EH (cell line): ENCODE results near the gene DEFB112.

Experiments used
- DNase-seq: peaks from one replicate; pipeline ENCODE4 v3.0.0-alpha.2; 2015; ENCODE audit warnings: low read depth

DEFB112 gene, protein sequence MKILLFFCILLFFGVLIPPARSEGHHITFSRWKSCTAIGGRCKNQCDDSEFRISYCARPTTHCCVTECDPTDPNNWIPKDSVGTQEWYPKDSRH

DNA sequence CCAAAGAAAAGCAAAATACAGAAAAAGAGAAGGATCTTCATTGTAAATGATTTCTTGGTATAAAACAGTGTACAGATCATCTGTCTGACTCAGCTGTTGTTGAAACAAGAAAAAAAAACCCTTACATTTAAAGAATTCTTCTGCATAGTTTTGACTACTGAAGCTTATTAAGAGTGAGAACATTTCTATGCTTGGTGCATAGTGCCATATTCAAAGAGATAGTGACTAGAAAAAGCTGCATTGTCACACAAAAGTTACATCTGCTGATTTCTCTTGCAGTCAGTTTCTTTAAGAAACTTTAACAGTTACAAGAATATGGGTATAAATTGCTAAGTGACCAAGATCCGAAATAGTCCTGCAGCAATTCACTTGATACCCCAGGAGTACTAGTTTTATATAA lies at the start of gene DEFB112:
Gene DEFB112, minus strand, starts transcription at position 101 of the 400 bp plus-strand sequence. Its CDS starts 60 bp downstream, at position 41.
- no peak for DNase-seq

DNA sequence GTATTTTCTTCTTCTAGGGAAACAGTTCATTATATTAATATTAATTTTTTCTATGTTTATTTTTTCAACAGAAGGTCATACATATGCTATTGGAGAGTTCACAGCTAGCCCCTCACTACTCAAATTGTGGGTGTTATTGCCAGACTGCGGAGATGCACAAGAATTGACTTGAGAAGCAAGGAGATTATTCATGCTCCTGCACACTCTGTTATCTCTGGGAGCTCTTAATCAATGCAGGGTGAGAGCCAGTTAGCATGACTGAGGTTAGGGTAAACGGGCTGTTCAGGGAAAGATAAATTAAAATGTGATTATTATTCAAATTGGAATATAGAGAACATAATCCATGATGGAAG lies 48.9 kb upstream of the DEFB112 start:
- DNase-seq = no peak

DNA sequence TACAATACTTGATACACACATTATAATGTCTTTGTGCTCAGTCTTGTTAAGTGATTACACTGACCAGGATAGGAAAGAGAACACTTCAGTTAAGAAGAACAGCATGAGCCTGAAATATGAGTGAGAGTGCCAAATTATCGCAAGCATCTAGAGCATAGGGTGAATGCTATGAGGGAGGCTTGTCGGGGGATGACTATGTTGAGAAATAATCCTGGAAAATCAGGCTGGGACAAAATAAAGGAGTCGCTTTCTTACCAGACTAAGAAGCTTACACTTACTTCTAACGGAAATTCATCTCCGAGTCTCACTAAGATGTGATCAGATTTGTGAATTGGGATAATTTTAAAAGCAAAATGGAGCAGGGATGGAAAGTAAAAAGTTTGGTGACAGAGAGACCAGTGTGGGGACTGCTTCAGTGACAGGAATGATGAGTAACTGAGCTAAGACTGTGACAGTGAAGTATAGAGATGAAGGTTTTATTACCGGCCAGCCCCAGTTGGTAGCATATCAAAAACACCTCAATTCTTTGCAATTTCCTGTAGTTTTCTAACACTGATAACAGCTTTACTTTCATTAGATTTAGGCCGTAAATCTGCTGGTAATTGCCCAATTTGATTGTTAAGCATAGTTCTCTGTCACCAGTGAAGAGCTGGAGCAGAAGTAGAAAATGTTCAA lies 48.4 kb upstream of the DEFB112 start:
- peak; percentile 2 for DNase-seq

DNA sequence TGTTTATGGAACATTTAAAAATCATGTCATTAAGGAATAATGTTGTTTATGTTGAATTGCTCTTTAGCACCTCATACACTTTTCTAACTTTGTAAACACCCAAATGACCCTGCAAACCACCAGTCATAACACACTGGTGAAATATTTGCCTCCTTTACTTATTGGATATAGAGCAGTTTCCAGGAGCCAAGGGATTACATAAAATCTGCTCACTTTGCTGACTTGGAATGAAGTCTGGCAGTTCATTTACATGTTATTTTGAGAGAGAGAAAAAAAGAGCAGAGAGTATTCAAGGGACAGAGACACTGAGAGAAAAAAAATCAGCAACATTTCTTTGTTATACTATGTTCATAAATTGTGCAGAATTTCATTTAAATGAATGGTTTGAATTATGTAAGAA lies 46.6 kb upstream of the DEFB112 start:
- no peak for DNase-seq

DNA sequence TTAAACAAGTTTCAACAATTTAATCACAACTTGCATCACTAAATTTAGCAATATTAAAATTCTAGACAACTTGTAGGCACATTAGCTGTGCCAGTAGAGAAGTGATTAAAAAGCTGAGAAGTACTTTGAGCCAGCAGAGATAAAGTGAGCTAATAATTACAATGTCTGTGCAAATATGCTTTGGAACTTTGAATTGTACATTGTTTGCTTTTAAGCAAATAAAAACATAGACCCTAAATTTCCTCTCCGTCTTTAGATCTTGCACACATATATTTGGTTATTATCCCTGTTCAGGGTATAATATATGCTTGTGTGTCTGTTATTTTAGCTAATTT lies 44.2 kb upstream of the DEFB112 start:
- DNase-seq = no peak

DNA sequence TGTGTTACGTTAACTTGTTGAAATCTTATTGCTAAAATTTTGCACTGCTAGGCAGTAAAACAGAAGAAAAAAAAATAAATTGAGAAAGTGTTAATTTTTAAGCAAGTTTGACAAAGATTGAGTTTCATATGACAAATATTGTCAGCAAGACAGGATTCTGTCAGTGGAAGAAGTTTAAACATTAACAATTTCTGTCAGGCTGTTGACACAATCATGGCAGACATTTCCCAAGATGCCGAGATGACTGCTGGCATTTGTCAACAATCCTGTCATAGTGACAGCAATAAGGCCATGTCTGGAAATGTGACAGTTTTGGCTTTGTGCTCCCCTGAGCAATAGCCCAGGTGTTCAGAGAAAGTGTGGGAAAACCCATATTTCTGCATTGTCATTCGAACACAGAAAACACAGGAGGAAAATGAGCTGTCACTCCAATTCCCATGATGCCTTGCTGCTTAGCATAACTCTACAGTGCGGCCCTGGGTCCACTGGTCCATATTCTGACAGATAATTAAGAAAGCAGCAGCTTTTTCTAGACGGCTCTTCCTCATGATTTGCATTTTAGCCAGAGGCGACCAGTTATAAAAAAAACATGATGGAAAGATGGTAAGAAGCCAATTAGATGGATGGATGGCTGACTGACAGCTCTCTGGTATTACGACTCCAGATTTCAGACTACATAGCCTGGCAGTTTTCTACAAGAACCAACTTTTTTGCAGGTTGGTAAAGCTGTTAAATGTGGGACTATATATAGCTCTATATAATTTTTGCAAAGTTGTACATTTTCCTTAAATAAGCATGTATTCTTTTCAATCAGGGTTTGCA lies 43.6 kb upstream of the DEFB112 start:
- no peak for DNase-seq

DNA sequence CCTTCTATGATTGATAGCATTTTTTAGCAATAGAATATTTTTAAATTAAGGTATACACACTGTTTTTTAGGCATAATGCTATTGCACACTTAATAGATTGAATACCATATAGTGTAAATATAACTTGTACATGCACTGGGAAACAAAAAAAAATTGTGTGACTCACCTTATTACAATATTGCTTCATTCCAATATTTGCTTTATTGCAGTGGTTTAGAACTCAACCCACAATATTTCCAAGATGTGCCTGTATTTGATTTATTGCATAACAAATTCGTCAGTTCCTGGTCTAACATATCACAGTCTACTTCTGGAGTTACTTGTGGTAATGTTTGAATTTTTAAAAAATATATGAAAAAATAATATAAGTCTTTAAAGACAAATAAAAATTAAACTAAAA lies 41.9 kb upstream of the DEFB112 start:
- DNase-seq = no peak

DNA sequence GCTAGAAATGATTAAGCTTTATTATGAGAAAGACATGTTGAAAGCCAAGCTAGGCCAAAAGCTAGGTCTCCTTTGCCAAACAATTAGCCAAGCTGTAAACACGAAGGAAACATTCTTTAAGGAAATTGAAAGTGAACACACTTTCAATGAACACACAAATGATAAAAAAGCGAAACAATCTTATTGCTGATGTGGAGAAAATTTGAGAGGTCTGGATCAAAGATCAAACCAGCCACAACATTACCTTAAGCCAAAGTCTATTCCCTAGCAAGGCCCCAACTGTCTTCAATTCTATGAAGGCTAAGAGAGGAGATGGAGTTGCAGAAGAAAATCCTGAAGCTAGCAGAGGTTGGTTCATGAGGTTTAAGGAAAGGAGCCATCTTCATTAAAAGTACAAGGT lies 40.2 kb upstream of the DEFB112 start:
- no peak for DNase-seq

DNA sequence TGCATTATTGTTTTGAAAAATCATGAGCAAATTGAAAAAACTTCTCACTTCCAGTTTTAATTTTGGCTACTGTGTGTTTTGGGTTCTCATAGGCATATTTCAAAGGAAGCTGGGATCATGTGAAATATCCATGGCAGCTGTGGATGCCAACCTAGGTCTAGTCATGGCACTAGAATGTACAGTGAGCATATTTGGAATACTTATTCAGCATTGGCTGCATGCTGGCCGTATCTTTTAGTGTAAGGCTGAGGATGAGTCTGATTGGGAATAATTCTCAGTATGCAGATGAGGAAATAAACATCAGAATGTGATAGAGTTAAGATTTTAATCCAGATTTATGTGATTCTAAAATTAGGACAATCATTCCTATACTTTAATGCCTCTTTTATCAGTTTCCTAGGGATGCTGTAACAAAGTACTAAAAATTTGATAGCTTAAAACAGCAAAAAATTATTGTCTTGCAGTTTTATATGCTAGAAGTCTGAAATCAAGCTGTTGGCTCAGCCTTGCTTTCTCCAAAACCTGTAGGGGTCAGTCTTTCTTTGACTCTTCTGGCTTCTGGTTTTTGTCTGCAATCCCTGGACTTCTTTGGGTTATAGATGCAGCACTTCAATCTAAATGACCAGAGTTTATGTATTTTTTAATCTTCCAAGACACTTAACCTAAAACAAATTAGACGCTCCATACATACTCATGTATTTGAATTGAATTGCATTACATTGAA lies 37.7 kb upstream of the DEFB112 start:
- peak; percentile 88 for DNase-seq

DNA sequence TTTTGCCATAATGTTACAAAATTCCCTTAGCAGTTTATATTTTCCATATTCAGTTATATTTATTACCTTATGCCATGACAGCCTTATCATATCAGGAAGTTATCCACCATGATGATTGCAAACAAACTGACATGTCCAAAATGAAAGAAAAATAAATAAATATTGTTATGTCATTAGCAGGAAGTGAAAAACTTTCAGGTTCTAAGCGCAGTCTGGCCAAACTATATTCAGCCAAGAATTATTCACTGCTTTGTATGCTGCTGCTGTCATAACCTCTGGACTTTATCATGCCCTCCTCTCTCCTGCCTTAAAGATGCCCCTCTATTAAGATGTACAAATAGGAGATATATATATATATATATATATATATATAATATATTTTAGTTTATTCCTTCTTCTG lies 27.7 kb upstream of the DEFB112 start:
- no peak for DNase-seq

DNA sequence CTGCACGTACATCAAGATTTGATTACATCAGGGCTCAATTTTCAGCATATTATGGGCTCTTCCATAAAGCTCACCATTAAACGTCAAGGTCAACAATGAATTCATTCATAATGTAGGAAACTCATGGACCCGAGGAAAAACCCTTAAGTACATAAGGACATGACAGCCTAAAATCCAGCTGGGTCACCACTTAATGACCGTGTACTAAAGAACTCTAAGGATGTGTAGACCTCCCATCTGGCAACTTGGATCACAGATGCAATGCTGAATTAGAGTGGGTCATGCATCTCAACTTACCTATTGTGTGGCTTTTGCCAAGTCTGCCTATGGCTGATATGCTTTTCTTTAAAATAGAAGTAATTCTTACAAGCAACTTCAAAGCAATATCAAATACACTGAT lies 26.7 kb upstream of the DEFB112 start:
- DNase-seq = no peak

DNA sequence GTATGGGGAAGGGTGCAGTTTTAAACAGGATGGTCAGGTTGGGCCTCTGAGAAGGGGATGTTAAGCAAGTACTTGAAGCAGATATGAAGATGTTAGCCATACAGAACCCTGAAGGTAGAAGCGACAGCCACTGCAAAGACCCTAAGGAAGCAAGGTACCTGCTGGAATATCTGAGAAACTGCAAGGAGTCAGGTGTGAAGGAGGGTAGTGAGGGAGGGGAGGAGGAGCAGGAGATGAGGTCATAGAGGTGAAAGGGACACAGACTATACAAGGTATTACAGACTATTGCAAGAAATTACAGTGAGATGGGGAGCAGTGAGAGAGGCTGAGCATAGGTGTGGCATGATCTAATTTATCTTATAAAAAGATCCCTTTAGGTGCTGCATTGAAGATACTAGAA lies 22.2 kb upstream of the DEFB112 start:
- no peak for DNase-seq

DNA sequence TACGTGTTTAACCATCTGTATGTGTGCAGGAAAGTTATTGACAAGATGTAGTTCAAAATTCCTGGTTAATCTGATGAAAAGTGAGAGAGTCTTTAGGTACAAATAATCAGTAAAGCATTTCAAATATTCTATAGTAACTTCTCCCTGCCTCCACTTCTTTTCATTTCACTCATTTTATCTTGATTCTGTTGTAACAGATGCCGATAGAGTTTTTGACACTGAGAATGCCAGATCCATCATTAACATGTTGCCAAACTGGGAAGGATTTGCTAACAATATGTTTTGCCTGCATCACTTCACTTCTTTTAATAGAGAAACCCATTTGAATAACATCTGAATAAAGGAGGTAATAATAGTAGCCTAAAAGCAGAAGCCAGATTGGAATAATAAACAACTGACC lies 20.4 kb upstream of the DEFB112 start:
- DNase-seq = no peak

DNA sequence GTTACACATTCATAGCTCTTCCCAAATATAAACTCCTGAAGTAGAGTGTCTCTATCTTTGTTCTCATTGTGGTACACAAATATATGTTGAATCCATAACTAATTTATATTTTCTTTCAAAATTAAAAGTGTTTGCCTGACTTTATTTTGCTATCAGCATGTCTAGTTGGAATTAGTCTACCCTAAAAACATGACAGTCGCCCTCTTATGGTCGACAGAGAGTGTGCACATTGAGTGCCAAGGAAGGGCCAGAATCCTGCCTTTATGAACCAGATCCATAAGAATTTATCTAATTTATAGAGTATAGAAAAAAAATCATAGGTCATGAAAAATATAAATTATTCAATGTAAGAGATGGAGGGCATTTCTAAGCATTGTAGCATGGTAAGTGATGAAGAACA lies 12.3 kb upstream of the DEFB112 start:
- DNase-seq = no peak

DNA sequence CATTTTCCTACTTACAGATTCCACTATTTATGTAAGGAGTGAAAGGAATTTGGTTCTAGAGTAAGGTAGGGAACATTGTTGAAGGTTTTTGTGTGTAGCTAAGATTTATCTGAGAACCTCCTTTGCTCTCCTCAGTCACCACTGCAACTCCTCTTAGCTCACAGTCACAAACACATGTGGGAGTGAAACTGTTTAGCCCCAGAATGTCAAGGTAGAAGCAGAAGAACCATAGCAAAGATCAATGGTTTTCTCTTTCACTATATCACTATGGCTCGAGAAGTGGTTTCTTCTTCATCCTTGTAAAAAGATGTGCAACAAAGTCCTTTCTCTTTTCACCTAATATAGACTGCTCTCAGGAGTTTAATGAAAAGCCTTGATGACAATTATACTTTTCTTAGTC lies 6.5 kb upstream of the DEFB112 start:
- no peak for DNase-seq

DNA sequence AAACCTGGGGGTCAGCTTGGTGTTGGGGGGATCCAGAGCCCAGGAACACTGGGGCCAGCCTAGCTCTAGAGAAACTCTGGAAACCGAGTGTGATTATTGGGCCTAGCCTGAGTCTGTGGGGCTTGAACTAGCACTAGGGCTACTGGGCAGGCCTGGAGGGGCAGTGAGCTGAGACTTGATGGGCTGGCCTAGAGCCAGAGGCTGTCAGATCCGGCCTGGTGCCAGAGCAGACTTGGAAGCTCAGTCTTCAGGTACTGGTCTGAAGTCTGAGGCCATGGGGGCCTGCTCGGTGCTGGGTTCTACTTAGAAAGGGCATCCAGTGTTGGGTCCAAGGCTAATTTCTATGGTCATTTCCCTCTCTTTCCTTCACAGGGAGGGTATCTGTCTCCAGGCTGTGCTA lies 2.7 kb downstream of the DEFB112 start:
- DNase-seq = no peak

DNA sequence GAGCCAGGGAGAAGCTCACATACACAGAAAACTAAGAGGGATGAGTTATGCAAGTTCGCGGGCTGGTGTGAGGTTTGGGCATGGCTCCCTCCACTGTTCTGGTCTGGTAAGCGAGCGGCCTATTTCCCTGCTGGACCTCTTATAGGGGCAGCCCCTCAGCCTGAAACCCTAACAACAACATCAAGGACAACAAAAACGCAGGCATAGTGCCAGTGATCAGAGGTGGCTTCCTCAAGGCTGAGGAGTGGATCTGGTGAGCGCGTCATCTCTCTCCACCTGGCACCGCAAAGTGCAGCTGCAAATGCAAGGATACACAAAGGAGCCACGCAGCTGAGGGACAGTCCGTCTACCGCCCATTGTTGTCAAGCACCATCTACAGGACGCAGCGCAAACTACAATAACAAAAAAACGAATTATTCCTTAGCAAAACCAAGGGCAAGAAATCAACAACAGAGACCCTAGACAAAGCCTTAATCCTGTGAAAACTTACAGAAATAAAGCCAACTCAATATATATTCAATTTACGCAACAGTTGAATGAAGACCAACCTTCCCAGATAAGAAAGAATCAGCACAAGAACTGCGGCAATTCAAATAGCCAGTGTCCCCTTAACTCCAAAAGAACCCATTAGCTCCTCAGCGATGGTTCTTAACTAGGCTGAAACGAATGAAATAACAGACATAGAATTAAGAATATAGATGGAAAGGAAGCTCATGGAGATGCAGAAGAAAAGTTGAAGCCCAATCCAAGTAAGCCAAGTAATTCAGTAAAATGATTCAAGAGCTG lies 18.8 kb downstream of the DEFB112 start:
- DNase-seq = no peak

DNA sequence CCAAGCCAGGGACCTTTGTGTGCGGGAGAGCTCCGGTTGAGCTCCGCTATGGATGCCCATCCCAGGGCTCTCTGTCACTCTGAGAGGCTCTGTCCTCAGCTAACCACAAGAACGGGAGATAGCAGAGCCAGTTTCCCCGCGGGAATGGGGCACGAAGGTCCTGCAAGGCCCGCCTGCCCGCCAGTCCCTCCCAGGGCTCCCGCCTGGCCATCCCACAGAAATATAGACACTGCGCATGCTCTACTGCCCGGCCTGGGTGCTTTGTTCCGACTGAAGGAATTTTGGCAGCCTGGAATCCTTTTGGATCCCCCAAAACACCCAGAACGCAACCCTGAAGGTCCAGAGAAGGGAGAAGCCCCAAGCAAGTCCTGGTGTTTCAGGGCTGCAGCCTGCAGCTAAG lies 19.4 kb downstream of the DEFB112 start:
- DNase-seq = no peak

DNA sequence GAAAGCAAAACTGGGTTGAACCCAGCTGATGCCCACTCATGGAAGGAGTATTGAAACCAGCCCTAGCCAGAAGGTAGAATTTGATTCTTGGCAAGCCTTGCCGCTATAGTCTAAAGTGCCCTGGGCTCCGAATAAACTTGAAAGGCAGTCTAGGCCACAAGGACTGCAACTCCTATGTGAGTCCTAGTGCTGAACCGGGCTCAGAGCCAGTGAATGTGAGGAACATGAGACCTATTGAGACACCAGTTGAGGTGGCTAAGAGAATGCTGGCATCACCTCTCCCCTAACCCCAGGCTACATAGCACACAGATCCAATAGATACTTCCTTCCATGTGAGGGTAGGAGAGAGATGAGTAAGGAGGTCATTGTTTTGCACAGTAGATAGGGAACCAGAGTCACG lies 24.5 kb downstream of the DEFB112 start:
- DNase-seq = no peak

DNA sequence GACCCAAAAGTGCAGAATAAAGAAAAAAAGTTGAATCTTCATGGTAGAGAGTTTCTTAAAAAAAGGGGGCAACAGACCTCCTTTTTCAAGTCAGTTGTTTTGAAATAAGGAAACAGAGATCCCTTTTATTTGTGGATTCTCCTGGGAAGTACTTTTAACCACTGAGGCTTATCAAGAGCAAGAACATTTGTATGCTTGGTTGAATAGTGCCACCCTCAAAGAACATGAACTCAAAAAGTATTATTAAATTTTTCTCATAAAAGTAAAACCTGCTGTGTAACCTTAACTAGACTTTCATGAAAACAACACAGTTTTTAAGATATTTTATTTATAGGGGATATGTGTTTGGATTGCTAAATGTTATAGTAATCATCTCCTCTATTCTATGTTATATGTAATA lies 27.8 kb downstream of the DEFB112 start, which contains the start of gene DEFB110:
Gene DEFB110, minus strand, starts transcription at position 101 of the 400 bp plus-strand sequence. Its CDS starts 59 bp downstream, at position 42.
- DNase-seq = no peak

DNA sequence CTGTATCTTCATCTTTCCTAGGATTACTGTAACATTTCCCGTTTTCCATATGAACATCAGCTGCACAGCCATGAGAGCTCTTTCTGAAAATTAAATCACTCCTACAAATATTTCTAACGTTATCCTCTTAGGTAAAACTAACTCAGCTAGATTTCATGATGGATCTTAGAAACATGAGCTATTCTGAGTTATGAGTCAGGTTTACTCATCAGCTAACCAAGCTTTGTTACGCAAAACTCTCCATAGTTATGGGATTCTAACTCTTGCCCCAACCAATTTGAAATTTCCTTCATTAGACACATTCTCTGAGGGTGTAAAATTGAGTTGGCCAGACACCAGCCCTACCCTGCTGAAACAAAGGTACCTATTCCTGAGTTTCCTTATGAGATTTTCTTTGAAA lies 41.9 kb downstream of the DEFB112 start:
- DNase-seq = no peak

DNA sequence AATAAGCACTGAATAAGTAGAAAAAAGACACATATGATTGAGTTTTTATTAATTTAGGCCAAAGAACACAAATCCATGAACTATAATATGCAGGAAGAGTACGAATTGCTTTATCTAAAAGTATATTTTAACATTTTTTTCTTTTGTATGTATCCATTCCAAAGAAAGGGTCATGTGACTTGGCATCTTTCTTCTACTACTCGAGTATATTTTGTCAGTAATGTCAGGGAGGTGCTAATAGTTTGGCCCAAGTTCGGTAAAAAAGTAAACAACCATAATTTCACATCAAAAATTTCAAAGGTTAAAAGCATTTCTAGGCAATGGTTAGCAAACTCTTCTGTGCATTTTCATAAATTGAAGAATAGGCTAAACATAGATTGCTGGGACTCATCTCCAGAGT lies 46.6 kb downstream of the DEFB112 start:
- no peak for DNase-seq
